HG03378 (cell line): ENCODE results near the gene PIGA.
"Not testable (repeated sequence)": the region's sequence is repeated elsewhere in the genome, so short reads cannot be mapped to it uniquely, and the experiment has no call there.

Experiments
- ATAC-seq: cut with Tn5 transposase; IDR thresholded peaks from one replicate; pipeline ENCODE4 v1.9.1; 2021; ENCODE audit warnings: mild to moderate bottlenecking, moderate library complexity; ENCODE audit not compliant: unreplicated experiment

PIGA gene

DNA sequence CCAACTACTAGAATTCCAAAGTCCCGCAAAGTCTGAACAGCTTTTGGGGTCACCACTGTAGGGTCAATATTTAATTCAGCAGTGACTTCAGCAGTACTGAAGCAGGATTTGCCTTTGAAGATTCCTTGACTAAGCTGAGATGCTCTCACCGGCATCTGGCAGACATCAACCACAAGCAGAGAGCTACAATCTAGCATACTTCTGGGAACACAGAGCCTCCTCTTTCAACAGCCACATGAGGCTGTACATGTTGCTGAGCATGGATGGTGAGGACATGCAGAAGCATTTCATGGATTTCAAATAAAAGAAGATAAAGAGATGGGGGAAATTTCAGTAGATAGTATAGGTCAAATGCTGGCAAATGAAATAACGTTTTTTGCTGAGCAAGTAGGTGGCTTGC is 13.3 kb downstream of the PIGA start:
- ATAC-seq, result no peak

GRCh38 chrX:15321447-15321846 is 13.9 kb downstream of the PIGA start:
- no peak for ATAC-seq

- ATAC-seq, result no peak
These were observed 15.0 kb downstream of the PIGA start for GRCh38 chrX:15320297-15320696.

DNA sequence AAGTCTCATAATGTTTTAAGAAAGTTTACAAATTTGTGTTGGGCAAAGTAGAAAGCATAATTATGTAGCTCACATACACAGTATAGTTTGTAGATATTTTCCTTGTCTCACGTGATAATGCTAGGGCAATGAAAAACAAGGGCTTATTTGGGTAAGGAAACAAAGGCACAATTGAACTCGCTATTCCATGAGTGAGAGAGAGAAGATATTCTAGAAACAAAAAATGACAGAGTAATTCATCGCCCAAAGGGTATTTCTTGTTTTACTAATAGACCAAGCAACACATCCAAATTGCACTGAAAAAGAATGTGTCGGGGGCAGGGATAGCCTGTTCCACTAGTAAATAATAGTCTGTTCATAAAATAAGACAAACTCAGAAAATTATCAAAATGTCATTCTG is 16.2 kb downstream of the PIGA start:
- no peak for ATAC-seq

DNA sequence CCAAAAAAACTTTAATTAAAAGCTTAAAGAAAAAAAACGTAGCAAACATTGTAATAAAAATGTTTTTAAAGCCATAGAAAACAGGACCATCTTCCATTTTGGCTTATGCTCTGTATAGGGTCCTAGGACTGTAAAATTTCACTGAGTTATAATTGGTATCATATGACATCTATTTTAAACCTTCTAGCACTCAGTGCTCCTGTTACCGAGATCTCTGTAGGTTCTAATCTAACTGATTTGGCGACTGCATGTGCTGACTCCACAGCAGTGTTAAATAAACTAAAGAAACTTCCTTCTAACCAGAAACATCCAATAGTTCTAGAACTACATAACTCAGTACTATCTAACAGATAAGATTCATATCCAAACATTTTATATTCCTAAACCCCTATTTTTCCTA is 19.8 kb downstream of the PIGA start, which contains the start of gene ASB11:
TSS of gene ASB11 (minus strand) at position 132 of the 400 bp plus-strand sequence. CDS start at position 97, 35 bp downstream.
- no peak for ATAC-seq

DNA sequence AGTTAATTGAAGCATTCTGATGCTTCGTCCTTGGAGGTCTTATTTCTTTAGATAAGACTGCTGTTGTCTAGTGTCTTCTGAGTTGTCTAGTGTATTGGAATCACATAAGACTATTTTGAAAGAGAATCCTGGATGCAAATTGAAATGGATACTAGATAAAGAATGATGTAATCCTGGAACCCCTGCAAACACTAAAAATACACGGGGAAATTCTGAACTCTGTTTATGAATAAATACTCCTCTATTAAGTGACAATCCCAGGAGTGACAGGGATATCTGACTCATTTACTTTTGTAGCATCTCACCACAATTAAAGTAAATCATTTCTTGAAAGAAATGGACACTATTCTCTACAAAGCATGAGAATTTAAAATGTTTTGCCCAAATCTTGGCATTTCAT is 20.9 kb downstream of the PIGA start:
- ATAC-seq, result no peak

- no peak for ATAC-seq
These were observed 24.2 kb downstream of the PIGA start for GRCh38 chrX:15311119-15311518.

- no peak for ATAC-seq
These were observed 25.2 kb downstream of the PIGA start for GRCh38 chrX:15310117-15310516.

- ATAC-seq, result not testable (repeated sequence)
These were observed 29.4 kb downstream of the PIGA start for GRCh38 chrX:15305899-15306298.

GRCh38 chrX:15301924-15302323 is 33.4 kb downstream of the PIGA start:
- peak; percentile 67 for ATAC-seq

DNA sequence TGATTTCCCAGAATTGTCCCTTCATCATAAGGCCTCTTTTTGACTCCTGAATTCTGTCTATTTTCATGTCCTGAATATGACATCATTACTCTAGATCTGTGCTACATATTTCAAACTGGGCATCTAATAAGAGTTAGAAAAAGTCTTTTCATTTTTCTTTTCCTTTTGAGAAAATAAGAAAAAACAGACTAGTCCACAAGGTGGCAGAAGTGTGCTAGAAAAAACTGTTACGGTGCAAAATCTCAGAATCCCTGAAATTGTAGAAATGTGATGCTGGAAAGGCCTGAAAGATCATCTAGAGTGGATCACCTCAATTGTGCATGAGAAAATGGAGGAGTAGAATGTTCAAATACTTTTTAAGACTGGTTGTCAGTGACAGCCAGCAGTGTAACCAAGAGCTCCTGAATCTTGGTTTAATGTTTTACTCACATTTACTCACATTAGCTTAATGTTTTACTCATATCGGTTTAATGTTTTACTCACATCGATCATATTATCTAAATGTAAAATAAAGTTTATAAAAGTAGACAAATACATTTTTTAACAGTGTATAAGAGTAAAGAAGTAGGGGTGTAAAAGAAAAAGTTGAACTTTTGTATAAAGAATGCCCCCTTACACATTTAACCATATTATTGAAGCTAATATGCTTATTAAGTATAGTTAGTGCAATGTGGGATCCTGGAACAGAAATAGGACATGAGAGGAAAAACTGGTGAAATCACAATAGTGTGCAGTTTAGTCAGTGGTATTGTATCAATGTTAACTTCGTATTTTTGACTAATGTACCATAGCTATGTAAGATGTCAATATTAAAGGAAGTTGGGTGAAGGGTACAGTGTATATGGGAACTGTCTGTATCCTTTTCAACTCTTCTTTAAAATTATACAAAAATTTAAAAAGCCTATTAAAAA is 35.1 kb downstream of the PIGA start:
- no peak for ATAC-seq

- ATAC-seq, result no peak
These were observed 36.5 kb downstream of the PIGA start for GRCh38 chrX:15298780-15299179.

GRCh38 chrX:15298201-15298600 is 37.1 kb downstream of the PIGA start:
- ATAC-seq, result no peak

DNA sequence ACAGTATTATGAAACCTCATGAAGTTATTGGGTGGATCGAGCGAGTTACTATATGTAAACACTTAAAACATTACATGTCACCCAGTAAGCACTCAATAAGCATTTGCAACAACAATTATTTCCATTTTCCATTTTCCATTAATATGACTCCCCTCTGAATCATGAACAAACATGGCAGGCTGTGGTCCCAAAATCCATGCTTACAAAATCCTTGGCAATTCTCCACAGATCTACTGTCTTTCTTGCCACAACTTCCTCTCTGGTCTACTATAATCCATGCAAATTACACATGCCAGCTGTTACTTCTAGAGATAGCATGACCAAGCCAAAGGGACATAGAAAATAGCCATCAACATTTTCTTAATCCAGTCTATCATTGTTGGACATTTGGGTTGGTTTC is 41.9 kb downstream of the PIGA start:
- no peak for ATAC-seq

DNA sequence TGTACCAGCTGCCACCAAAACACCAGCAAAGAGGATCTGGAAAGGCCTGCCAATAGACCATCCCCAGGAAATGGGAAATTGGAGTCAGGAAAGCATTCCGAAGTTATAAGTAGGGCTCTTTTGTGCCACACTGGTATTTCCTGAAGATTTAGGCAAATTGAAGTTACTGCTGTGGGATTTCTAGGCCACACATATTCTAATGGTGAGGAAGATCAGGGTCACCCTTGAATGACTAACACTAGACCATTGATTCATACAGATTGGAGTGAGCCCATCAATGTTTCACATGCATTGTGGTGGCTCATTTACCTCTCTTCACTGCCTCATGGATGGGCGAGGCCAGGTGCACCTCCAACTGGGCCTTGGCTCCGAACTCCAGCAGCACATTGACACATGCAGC is 42.5 kb downstream of the PIGA start:
- ATAC-seq, result no peak

GRCh38 chrX:15277604-15278003 is 57.7 kb downstream of the PIGA start:
- no peak for ATAC-seq

GRCh38 chrX:15274946-15275345 is 60.4 kb downstream of the PIGA start:
- ATAC-seq, result no peak

- ATAC-seq, result not testable (repeated sequence)
These were observed 62.0 kb downstream of the PIGA start for GRCh38 chrX:15273275-15273674.

DNA sequence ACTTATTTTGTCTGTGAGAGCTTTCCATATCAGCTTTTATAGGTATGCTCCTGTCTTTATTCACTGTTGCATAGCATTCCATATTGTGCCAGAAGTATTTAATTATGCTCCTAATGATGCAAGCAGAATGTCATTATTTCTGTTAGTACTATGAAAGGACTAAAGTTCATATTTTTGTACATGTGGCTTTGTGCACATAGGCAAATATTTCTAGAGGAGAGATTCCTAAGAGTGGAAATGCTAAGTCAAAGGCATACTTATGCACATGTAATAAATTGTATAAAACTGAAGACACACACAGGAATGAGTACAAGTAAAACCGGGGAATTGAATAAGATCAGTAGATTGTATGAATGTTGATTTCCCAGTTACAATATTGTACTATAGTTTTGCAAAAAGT is 63.6 kb downstream of the PIGA start:
- no peak for ATAC-seq

DNA sequence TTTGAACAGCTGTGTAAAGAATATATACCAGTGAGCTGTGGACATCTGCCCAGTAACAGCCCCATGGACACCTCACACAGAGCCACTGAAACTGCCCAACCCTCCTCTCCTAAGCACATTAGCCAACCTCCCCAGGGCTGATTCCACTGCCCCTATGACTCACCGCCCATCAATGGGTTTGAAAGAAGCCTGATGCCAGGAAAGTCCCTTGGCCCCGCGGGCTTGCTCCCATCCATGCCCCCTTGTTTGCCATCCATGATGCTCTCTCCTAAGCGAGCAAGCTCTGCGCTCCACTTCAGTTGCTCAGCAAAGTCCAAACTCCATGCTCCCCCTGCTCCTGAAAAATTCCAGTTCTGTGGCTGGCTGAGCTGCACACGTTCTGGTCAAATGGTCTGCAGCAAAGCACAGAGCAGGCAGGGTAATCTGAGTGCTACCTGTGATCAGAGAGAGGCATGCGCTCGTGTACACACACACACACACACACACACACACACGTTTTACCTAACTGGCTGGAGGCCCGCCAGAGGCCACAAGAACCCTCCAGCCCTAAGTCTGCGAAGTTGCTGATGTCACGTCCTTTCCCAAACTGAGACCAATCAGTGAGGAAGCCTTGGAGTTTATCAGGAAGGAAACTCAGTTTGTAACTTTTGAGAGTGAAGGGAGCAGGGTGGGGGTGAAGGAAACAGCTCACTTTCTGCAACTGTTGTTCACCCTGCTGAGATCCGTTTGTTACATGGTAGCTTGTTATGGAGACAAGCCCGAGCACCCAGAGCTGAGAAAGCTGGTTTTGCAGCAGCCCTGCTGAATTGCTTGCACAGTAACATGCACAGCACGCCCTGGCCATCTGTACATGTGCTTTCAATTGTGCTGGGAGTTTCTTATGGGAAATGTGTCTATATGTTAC is 65.5 kb downstream of the PIGA start, which contains the start of gene ASB9:
TSS of gene ASB9 (minus strand) at position 466 of the 904 bp plus-strand sequence. CDS start at position 257, 209 bp downstream.
- peak; percentile 59 for ATAC-seq
